M059J (cell line): ENCODE measurements around the gene GMNN. TPM values are rescaled to one million over a fixed set of nuclear protein-coding genes. Genes with fewer than 3 reads are reported as not detected.

Experiments used
- DNase-seq: peaks from one replicate; pipeline ENCODE4 v3.0.0-alpha.2; 2012; ENCODE audit warnings: low read depth
- total RNA-seq: library from RNA; depleted of rRNA; stranded (reverse); fragments of >200 nt; shearing (Covaris generic); gene quantifications from 2 replicates; pipeline ENCODE4 v1.2.3, GENCODE V29; 2014; rRNA removed

The GMNN gene
- total RNA-seq, 1 experiment from 2014 or later: 133 TPM

DNA sequence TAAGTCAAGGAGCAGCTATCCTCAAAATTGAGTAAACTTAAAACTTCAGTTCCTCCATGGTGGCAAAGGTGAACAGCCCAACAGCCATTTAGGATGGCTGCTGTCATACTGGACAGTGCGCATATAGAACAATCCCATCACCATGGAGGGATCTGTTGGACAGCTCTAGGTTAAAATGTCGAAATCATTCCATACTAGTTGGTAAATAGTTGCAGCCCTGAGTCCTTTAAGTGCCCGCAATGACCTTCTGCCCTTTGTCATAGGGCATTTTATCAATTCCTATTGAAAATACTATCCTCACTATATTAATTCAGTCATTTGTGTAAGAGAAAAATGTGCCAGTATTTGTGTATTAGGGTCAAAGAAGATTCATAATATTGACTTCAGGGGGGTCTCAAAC lies 32.8 kb downstream of the GMNN start:
- no peak for DNase-seq

- DNase-seq: no peak
Observed at GRCh38 chr6:24809728-24810127, 35.0 kb downstream of the GMNN start.

- DNase-seq: no peak
Observed at GRCh38 chr6:24818346-24818745, 43.6 kb downstream of the GMNN start.

DNA sequence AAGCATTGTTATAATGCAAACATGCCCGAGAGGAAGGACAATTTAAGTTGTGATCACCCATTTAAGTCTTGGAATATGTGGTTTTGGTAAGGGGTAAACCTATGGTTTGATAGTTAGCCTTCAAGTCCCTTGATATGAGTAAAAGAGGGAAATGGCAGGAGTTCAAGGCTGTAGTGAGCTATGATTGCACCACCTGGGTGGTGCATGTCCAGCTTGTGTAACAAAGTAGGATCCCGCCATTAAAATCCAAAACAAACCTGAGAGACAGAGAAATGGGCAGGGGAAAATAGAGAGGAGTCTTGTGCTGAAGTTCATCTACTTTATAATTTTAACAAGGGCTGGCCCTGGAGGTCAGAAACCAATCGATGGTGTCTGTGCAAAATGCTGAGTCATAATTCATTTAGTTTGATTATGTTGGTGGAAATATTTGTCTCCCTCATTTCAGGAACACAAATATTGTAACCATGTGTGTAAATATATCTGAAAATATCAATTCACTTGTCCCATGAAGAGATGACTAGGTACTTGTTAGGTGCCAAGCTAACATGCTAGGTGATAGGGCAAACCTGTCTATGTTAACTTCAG lies 47.2 kb downstream of the GMNN start:
- DNase-seq: no peak

GRCh38 chr6:24822696-24823095 lies 48.0 kb downstream of the GMNN start:
- DNase-seq: peak; percentile 85

DNA sequence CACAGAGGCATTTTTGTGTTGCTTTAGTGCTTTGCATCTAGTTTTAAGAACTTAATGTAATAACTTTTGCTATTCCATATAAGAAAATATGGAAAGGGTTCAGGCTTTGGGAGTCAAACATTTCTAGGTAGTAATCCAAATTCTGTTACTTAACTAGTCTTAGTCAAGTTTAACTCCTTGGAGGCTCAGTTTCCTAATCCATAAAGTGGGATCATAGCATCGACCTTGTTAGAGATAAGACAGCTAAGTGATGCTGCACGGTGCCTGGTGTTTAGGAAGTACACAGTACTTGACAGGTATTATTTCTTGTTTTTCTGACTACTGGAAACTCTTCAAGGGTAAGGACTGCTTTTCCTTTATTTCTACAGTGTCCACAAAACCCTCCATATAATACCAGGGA lies 48.4 kb downstream of the GMNN start:
- no peak for DNase-seq

GRCh38 chr6:24824142-24824938 lies 49.6 kb downstream of the GMNN start:
- DNase-seq: no peak

DNA sequence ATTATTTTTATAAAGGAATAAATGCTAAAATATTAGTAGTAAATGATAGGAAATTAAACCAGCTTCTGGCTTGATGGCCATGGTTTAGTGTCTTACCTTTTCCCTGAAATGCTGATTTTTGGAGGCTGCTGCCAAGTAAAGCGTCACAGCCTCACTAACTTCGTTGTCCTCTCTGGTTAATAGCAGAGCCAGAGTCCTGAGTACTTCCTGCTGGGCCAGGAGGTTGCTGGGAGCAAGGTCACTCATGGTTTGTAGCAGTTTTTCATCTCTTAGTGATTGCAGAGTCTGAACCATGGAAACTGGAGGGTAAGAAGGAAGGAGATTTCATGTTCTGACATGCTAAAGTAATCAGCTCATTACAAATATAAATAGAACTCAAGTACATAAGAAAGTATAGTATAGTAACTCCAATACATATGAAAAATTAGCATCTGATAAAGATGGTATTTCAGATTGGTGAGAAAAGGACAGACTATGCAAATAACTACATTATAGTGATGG lies 50.4 kb downstream of the GMNN start:
- DNase-seq: no peak

DNA sequence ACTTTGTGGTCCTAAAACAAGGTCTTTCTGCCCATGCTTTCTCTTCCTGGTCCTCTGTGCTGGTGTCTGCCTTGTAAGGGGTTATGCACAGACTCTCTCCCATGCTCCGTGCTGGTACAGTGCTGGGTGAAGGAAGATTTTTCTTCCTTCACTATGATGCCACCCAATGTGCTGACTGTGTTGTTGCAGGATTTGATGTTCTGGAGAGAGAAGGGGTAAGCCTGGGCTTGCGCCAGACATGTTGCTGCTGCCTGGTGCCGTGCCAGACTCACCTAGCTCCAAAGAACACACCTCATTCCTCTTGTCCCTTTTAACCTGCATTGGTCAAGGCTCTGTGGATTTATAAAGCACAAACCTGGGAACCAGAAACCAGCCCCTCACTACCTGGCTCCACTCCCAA lies 52.4 kb downstream of the GMNN start:
- DNase-seq: no peak

GRCh38 chr6:24827970-24828369 lies 53.2 kb downstream of the GMNN start:
- DNase-seq: no peak

- DNase-seq: no peak
Observed at GRCh38 chr6:24829657-24830056, 54.9 kb downstream of the GMNN start.

- no peak for DNase-seq
Observed at GRCh38 chr6:24831771-24832716, 57.3 kb downstream of the GMNN start.

GRCh38 chr6:24832794-24833193 lies 58.1 kb downstream of the GMNN start:
- no peak for DNase-seq

- DNase-seq: no peak
Observed at GRCh38 chr6:24833711-24834386, 59.1 kb downstream of the GMNN start.

Other genes with a start within 250 kb of the GMNN start
- 0.02 and 0.07 TPM in 2 replicates for gene KIAA0319, start 128.7 kb upstream of the GMNN start, total RNA-seq
- gene TDP2, start 108.0 kb upstream of the GMNN start, total RNA-seq: 29.0 and 51.6 TPM in 2 replicates
- 12.0 and 23.1 TPM in 2 replicates for gene ACOT13, start 107.9 kb upstream of the GMNN start, total RNA-seq
- 181 and 379 TPM in 2 replicates for gene C6orf62, start 55.8 kb upstream of the GMNN start, total RNA-seq
- gene ARMH2, start 24.0 kb downstream of the GMNN start, total RNA-seq: not detected in 2 replicates
- 18.6 and 22.9 TPM in 2 replicates for gene RIPOR2, start 161.0 kb downstream of the GMNN start, total RNA-seq